ENCODE data around the gene RHOT1.
"Not testable (repeated sequence)": the region's sequence is repeated elsewhere in the genome, so short reads cannot be mapped to it uniquely, and the experiment has no call there.

RHOT1 gene

DNA sequence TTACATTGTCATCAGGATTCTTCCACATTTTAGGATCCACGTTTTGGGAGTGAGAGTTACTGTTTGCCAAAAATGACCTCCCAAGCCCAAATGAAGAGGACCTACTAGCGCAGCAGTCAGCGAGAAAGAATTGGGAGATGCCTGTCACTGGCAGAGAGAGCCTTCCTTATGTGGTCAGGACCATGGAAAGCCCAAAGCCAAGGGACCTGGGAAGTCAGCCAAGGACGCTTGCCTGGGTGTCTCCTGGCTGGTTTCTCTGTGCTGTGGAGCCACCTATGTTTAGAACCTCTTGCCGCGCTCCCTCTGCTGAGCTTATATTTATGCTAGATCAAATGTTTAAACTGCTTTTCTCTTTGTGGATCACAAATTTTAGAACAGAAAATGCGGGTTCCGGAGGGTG, 98.4 kb downstream of the RHOT1 start:
- DNase-seq: no peak

DNA sequence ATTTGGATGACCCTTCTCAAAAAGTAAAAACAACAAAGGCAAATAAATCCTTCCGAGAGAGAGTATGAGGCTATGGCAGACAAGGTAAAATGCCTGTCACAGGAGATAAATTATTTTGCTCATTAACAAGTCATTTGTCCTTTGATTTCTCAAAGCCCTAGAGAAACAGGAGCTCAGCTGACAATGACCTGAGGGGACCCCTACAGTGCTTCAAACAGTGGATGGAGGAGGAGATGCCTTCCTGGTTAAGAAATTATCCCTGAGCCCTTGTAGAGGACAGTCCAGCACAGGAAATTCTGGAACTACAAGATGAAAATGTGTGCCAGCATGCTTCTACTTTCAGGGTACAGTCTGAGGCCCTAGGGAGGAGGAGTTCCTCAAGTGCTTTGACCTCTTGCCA, 99.3 kb downstream of the RHOT1 start:
- DNase-seq: no peak

DNA sequence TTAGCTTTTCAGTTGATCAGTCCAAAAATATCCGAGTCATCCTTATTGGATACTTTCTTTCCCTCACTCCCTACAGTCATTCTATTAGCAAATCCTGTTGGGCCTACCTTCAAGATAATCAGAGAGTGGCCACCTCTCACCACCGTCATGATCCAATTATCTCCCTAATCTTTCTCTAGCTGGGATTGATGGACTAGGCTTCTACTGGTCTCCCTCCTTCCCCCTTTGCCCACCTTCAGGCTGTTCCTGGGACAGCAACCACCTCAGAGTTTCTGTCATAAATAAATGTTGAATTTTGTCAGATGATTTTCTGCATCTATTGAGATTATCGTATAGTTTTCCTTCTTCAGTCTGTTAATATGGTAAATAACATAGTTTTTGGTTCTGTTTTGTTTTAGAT, 107.2 kb downstream of the RHOT1 start:
- no peak for DNase-seq

DNA sequence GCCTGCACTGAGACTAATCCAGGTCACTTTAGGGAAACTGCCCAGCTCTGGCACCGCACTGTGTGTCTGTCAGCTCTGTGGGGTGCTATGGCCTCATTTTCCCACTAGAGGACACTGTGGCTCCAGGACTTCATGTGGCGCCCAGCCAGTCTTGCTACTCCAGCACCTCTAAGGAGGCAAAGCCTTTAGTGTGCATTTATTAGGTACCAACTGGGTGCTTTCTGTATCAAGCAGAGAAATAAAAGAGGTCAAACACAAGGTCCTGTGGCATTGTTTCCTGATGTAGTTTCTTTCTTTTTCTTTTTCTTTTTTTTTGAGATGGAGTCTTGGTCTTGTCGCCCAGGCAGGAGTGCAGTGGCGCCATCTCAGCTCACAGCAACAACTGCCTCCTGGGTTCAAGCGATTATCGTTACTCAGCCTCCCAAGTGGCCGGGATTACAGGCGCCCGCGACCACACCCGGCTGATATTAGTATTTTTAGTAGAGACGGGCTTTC, 110.9 kb downstream of the RHOT1 start:
- peak; percentile 61 for DNase-seq

DNA sequence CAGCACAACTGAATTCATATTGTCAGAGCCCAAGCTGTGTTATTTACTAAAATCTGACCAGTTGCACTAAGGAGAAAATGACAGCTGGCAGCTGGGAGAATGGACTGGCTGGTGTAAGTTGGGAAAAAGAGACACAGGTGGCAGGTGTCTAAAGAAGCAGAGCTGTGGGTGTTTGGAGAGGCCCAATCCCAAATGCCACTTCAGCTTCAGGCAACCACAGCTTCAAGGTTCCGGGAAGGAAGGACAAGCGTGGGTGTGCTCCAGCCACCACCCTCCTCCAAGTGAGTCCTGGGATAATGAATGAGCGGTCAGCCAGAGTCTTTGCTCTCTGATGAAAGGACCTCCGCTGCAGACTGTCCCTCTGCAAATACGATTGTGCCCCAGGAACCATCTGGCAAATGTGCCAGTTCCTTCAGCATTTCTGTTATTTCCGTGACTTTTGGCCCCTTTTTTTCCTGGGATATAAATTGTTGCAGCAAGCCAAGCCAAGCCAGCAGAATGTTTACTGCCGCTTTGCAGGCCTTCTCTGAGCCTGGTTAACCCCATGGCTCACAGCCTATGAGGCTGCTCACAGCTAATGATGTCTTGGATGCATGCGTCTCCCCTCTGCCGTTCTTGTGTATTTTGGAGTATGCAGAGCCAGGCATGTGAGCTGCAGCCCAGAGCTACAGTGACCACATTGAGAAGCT, 113.9 kb downstream of the RHOT1 start:
- DNase-seq: no peak

DNA sequence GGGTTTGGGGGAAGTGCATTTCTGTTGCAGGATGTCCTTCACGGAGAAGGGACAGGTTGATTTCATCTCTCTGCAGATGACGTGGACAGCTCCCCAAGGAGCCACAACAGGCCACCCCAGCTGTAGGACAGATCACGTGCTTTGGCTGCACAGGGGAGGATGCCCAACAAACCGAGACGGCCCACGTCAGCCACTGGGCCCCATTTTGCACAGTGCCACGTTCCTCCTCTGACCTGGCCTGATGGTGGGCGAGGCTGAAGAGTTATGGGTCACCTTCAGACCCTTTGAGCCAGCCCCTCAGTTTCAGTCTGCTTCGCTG, 114.4 kb downstream of the RHOT1 start:
- DNase-seq: no peak

DNA sequence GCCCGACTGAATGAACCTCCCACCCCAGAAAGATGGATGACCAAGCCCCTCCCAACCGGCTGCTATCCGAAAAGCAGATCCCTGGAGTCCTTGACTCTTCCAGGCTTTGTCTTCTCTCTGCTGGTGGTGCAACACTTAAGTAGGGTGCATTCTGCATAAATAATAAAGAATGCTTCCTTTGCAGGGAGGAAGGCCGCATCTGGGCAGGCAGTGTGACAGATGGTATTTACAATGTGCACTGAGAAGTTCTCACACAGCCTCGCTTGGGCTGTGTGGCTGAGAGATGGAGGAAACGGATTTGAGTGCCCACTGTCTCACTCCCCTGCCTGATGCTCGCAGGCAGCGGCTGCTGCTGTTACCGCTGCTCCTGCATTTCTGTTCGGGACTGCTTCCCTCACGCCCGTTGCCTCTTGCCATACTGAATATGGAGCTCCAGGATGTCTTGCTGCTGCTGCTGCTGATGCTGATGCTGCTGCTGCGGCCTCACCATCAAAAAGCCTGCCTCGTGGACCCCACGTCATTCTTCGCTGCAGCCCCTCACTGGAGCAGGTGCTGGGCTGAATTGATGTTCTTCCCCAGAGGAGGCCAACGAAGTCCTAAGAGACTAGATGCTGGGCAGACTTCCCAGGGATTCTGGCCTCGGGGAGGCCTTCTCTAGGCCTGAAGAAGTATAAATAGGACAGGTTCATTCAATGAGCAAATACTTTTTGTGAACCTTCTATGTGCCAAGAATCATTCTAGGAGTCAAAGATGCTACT, 116.3 kb downstream of the RHOT1 start:
- no peak for DNase-seq

DNA sequence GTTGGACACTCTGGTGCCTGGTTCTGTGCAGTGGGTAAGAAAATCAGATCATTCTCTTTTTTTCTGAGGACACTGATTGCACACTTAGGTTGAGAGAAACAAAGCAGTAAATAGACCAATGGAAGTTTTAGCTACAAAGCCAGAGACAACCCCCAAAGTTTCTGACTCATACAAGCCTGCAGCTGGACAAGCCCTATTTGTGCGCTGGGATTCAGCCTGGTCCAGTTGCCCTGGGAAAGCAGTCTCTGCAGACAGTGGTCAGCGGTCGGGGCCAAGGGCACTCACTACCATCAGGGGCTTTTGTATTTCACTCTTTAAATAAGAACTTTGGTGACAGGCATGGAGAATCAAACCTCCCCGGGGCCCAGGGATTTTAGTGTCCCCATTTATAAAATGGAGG, 117.3 kb downstream of the RHOT1 start:
- no peak for DNase-seq

DNA sequence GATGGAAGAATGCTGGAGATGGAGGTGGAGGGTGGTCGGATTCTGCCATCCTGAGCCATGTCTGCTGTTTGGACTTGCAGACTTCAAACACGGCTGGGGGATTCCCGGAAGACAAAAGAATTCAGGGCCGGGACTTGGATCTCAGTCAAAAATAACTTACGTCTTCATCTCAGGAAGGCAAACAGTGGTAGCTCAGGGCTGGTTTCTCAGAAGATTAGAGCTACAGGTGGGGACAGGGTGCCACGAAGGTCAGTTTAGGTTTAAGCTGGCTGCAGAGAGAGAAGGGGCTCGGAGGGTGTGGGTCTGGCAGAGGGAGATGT, 119.1 kb downstream of the RHOT1 start:
- no peak for DNase-seq

DNA sequence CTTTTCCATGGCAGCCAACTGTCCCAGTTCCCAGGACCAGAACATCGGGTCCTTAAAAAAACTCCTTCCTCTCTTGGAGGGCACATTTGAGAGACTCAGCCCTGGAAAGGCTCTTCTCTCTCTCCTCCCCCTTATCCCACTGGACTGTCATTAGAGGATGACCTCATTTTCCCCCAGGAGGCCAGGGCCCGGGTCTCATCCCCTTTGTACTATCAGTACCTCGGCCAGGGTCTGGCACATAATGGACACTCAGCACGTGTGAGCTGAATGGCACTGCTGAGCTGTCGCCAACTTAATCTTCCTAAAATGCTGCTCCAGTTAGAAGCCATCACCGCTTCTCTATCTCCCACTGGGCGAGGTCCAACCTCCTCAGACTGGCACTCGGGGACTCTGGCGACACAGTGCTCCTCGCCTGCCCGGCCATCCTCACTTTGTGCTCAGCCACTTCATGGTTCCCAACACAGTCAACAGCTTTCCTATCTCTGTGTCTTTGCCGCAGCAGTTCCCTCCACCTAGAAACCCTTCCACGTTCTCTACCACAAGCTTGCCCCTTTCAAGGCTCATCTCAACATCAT, 119.7 kb downstream of the RHOT1 start:
- no peak for DNase-seq

DNA sequence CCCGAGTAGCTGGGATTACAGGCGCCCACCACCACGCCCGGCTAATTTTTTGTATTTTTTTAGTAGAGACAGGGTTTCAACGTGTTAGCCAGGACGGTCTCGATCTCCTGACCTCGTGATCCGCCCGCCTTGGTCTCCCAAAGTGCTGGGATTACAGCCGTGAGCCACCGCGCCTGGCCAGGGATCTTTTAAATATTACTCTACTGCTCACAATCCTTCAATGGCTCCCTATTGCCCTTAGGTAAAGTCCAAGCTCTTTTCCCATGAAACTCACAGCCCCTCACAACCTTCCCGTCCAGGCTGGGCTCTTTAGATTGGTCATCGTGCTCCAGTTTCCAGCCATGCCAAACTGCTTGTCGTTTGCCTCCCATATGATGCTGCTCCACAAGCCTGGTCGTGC, 121.2 kb downstream of the RHOT1 start:
- not testable (repeated sequence) for DNase-seq

DNA sequence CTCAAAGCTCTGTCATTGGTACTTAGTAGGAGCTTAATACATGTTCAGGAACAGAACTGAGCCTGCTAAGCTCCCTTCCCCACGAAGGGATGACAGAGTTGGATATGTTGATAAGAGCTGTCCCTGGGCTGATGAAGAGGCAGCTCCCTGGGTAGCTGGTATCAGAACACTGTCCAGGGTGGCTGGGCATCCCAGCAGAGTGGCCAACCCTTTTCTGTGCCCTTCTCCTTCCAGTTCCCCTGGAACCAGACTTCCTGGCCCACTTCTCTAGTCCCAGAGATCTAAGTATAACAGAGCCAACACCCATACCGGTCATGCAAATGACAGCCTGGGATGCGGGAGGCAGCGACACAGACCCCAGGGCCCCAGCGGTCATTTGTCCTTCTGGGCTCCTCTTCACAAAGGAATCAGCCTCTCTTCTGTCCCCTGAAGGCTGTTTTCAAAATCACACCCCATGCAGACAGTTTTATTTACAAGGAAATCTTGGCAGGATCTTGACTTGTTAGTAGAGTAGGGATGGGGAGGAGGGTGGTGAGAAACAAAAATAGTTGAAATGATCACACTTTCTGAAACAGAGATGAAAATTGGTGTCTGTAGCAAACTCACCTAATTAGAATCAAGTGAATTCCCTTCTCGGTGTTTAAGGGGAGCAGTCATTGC, 122.0 kb downstream of the RHOT1 start:
- DNase-seq: no peak

DNA sequence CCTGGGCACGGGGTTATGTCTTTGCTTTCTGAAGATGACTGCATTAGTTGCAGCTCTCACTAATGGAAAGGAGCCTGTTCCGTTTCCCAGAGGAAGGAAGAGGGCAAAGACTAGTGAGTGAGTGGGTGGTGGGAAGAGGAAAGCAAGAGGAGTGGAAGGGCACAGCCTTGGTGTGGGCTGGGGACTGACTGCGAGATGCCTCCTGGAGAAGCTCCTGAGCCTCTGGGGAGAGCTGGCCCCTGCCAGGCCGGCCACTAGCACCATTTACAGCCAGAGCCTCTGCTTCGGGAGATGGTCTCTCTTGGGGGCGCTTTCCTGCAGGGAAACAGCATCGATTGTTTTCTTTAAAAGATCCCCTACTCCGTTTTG, 122.5 kb downstream of the RHOT1 start:
- no peak for DNase-seq

DNA sequence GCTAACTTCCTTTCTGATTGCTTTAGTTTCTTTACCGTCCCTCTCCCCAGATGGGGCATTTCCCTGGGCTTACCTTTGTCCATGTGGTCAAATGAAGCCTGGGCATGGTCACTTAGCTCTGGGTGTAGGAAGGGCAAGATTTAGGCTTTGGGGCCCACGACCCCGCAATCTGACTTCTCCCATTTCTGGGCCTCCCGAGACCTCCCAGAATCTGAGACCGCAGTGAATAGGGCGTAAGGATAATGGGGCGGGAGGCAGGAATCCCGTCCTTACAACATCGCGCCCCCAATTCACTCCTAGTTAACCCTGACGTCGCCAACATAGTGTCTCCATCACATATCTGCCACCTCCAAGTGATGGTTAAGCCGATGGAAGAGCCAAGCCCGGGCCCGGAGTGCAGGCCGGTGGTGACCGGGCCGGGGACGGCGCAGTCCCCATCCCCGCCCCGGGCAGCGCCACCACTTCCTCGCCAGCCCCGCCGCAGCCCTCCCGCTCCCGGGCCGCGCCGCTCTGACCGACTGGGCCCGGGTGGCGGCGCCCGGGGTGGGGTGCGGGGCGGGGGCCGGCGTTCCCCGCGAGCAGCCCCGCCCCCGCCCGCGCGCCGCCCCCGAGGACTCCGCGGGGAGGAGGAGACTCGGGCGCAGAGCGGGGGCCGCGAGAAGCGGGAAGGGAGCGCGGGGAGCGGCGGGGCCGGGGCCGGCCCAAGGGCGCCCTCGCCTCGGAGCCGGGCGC, 123.1 kb downstream of the RHOT1 start, which contains the start of gene RHBDL3:
RHBDL3 (plus strand) TSS at position 641 of the 732 bp plus-strand sequence. CDS start 358 bp downstream, outside the sequence.
- no peak for DNase-seq

DNA sequence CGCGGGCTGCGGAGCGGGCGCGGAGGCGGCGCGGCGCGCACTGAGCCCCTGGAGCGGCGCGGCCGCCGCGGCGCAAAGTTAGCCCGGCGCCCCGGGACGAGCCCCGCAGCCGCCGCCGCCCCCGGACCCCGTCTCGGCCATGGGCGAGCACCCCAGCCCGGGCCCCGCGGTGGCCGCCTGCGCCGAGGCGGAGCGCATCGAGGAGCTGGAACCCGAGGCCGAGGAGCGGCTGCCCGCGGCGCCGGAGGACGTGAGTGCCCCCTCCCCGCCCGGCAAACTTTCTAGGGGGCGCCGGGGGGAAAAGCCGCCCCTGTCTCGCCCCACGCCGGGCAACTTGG, 123.7 kb downstream of the RHOT1 start:
- DNase-seq: no peak

DNA sequence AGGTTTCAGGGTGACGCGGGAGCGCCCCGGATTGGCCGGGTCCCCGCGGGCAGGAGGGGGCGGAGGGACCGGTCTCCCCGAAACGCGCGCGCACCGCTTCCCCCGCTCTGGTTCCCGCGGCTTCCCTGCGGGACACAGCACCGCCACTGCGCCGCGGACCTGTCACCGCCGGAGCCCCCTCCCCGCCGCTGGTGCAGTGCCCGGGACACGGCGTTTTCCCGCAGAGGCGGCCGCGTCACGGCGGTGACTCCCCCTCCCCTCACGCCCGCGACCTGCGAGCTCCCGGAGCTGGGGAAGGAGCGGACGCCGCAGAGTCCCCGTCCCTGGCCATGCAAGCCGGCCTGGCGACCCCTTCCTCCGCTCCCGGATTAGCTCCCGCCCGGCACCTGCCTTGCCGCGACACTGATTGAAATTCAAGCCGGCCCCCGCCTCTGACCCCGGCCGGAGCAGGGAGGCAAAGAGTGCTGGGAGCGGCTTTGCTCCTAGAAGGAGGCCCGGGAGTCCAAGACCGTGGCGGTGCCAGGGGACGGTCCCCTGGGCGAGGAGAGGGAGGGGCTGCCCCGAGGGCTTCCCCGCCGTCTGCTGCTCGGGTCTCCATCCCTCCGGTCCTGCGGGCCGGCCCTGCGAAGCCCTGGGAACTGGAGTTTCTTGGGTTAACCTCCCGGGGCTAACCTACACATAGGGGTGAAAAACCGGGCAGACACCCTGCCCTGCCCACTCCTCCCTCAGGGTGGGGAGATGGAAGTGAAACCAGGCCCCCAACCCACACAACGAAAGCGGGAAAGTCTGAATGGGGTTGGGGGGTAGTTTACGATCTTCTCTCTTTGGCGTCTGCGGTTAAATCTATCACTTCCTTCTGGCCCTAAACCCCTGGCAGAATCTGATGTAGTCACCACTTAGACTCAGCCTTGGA, 124.3 kb downstream of the RHOT1 start:
- peak; percentile 6 for DNase-seq

DNA sequence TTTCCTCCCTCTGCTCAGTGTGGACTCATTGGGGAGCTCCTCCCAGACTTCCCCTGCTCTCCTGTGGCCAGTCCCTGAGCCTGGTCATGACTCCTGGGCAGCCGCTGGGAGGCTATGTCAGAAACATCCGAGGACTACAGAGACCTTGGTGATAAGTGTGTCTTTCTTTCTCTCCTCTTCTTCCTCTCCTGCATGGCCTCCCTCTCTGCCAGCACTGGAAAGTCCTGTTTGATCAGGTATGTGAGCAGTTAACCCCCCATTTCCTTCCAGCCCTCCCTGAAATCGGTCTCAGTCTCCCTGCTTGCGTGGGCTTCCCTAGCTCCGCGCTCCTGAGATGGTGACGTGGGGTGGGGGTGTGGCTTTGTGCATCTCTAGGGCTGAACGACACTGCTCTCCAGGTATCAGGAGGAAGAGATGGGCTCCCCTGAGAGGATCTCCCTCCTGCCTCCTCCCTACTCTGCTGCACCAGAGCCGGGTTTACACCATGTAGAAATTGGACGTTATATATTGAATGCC, 125.4 kb downstream of the RHOT1 start:
- peak; percentile 18 for DNase-seq

DNA sequence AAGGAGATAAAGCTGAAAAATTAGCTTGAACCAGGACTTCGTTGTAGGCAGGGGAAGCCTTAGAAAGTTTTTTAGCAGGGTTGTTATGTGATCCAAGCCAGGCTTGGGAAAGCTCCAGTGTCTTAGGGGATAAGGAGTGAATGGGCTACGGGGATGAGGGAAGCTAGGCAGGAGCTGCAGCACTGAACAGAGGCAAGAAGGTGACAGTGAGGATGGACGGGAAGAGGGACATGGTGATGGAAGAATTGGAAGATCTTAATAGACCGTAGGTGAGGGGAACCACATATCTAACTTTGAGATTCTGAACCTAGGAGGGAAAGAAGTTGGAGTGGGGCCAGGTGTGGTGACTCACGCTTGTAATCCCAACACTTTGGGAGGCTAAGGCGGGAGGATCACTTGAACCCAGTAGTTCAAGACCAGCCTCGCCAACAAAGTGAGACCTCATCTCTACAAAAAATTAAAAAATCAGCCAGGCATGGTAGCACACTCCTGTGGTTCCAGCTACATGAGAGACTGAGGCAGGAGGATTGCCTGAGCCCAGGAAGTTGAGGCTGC, 126.5 kb downstream of the RHOT1 start:
- DNase-seq: no peak

DNA sequence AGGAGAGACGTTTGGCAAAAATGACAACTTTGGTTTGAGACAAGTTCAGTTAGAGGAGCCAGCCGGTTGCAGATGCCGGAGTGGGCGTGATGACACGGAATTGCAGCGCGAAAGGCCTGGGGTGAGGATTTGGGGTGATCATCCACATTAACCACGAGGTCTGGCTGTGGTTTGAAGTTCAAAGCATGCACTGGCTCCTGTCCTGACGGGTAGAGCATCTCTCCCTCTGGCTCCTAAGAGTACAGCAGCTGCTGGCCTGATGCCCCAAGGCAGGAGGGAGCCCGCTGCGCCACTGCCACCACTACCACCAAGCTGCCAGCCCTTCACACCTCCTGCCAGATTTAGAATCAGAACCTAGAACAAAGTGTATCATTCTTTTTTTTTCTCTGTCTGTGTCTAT, 127.1 kb downstream of the RHOT1 start:
- DNase-seq: no peak

DNA sequence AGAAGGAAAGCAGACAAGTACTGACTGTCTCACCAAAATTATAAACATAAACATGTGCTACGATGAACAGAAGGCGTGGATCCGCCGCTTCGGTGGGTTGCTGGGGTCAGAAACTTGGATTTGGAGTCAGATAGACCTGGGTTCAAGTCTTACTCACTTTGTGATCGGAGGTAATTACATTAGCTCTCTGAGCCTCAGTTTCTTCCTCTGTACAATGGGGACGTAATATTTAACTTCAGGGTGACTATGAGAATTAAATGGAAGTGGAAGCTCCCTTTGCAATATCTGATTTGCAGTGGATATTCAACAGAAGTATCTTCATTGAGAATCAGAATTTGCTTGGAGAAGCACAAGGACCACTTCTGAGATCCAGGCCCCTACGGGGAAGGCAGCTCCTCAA, 129.5 kb downstream of the RHOT1 start:
- DNase-seq: no peak

DNA sequence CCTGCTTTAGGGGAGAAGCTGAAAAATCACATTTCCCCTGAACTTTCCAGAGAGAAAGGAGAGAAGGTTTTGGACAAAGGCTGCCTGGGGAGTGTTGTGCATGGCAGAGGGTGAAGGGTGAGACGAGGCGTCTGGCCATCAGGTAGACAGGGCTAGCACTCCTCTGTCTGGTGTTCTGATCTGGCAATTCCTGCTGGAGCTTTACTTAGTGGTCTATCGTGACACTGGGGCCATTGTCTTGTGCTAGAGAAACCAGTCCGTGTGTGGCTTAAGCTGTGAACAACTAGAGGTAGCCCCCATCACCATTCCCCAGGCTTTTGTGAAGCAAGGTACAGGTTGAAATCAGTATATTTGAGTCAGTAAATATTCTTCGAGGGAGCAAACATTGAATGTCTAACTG, 131.8 kb downstream of the RHOT1 start:
- no peak for DNase-seq

DNA sequence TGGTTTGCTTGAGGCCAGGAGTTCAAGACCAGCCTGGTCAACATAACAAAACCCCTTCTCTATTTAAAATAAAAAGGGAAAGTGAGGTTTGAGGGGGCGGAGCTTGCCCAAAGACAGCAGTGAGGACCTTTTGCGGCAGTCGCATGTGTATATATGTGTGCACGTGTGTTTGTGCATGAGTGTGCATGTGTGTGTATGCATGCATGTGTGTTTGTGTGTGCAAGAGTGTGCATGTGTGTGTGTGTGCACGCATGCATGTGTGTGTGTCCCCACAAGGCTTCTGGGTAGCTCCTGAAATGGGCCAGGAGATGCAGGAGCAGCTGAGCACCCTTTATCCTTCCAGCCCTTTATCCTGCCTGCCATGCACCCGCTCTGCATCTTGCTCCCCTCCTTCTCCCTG, 132.3 kb downstream of the RHOT1 start:
- no peak for DNase-seq
